Central memory CD8-positive, alpha-beta T cell (primary cell): ENCODE data around the gene CHST12.
"Not testable (repeated sequence)": the region's sequence is repeated elsewhere in the genome, so short reads cannot be mapped to it uniquely, and the experiment has no call there.

Experiments
- ATAC-seq: fragments of 150-1000 bp; cut with Tn5 transposase; replicated peaks from 2 replicates; pipeline ENCODE4 v1.10.0; 2022; ENCODE audit warnings: mild to moderate bottlenecking, moderate FRiP score, moderate number of reproducible peaks; ENCODE audit not compliant: poor library complexity, severe bottlenecking; ENCODE audit errors: extremely low read depth
- DNase-seq, 2 donors: peaks; one replicate each; pipeline ENCODE4 v3.0.0; 2021; ENCODE audit warnings: low spot score in 2 of 2
- H3K27ac Mint-ChIP-seq: one replicate; pipeline ENCODE4 v1.8.0; 2022; ENCODE audit warnings: low read depth, mild to moderate bottlenecking, moderate library complexity, mixed read lengths
- H3K27me3 Mint-ChIP-seq: one replicate; pipeline ENCODE4 v1.8.0; 2022; ENCODE audit warnings: mixed read lengths
- H3K36me3 Mint-ChIP-seq: one replicate; pipeline ENCODE4 v1.8.0; 2022; ENCODE audit warnings: mild to moderate bottlenecking, moderate library complexity, mixed read lengths; ENCODE audit not compliant: insufficient read depth
- H3K4me1 Mint-ChIP-seq: one replicate; pipeline ENCODE4 v1.8.0; 2022; ENCODE audit warnings: mixed read lengths
- H3K4me3 Mint-ChIP-seq: one replicate; pipeline ENCODE4 v1.8.0; 2022; ENCODE audit warnings: mild to moderate bottlenecking, moderate library complexity, mixed read lengths
- H3K9me3 Mint-ChIP-seq: one replicate; pipeline ENCODE4 v1.8.0; 2022; ENCODE audit warnings: mixed read lengths

The CHST12 gene

GRCh38 chr7:2381227-2381626 lies 22.2 kb upstream of the CHST12 start:
- Mint-ChIP-seq H3K27ac (no peak overlapping the region), H3K4me3 (no peak overlapping the region), H3K4me1 (peaks cover 13% of the 10 kb centered on the region), H3K36me3 (peaks cover 44% of the 10 kb centered on the region), H3K27me3 (no peaks in the 10 kb centered on the region), H3K9me3 (no peaks in the 10 kb centered on the region)
- ATAC-seq (no peak), DNase-seq (no peak)

- no peak for DNase-seq
Observed at GRCh38 chr7:2381881-2382509, 21.4 kb upstream of the CHST12 start.

GRCh38 chr7:2383543-2384274 lies 19.7 kb upstream of the CHST12 start:
- no peaks in the 10 kb centered on the region for H3K27me3 Mint-ChIP-seq
- H3K36me3 Mint-ChIP-seq: peaks cover 30% of the 10 kb centered on the region
- ATAC-seq: no peak
- no peaks in the 10 kb centered on the region for H3K9me3 Mint-ChIP-seq
- no peak overlapping the region for H3K4me3 Mint-ChIP-seq
- DNase-seq: no peak
- H3K4me1 Mint-ChIP-seq: peaks cover 4% of the 10 kb centered on the region
- no peak overlapping the region for H3K27ac Mint-ChIP-seq

More at GRCh38 chr7:2381881-2382509, 21.4 kb upstream of the CHST12 start:
- Mint-ChIP-seq H3K4me3 (no peak overlapping the region), H3K4me1 (peaks cover 10% of the 10 kb centered on the region), H3K27ac (no peak overlapping the region), H3K36me3 (peaks cover 42% of the 10 kb centered on the region), H3K27me3 (no peaks in the 10 kb centered on the region), H3K9me3 (no peaks in the 10 kb centered on the region)
- no peak for ATAC-seq

- ATAC-seq: no peak
Observed at GRCh38 chr7:2384354-2385243, 18.8 kb upstream of the CHST12 start.

GRCh38 chr7:2386122-2386521 lies 17.3 kb upstream of the CHST12 start:
- H3K27ac Mint-ChIP-seq: peak overlapping the region; percentile 83

More at GRCh38 chr7:2384354-2385243, 18.8 kb upstream of the CHST12 start:
- Mint-ChIP-seq H3K27ac (no peak overlapping the region), H3K9me3 (no peaks in the 10 kb centered on the region), H3K27me3 (no peaks in the 10 kb centered on the region), H3K4me1 (peaks cover 4% of the 10 kb centered on the region), H3K36me3 (peaks cover 21% of the 10 kb centered on the region), H3K4me3 (no peak overlapping the region)
- no peak for DNase-seq

GRCh38 chr7:2386964-2387669 lies 16.3 kb upstream of the CHST12 start:
- Mint-ChIP-seq H3K9me3 (no peaks in the 10 kb centered on the region), H3K36me3 (peaks cover under 1% of the 10 kb centered on the region), H3K27ac (no peak overlapping the region), H3K4me3 (no peak overlapping the region), H3K27me3 (no peaks in the 10 kb centered on the region), H3K4me1 (no peaks in the 10 kb centered on the region)
- no peak for ATAC-seq
- no peak for DNase-seq

More at GRCh38 chr7:2386122-2386521, 17.3 kb upstream of the CHST12 start:
- not testable (repeated sequence) for H3K4me3 Mint-ChIP-seq, H3K9me3 Mint-ChIP-seq, H3K4me1 Mint-ChIP-seq, ATAC-seq, H3K27me3 Mint-ChIP-seq, DNase-seq, H3K36me3 Mint-ChIP-seq

GRCh38 chr7:2387897-2388636 lies 15.3 kb upstream of the CHST12 start:
- Mint-ChIP-seq H3K9me3 (no peaks in the 10 kb centered on the region), H3K36me3 (no peaks in the 10 kb centered on the region), H3K27me3 (no peaks in the 10 kb centered on the region), H3K4me1 (no peaks in the 10 kb centered on the region), H3K27ac (no peak overlapping the region), H3K4me3 (no peak overlapping the region)
- ATAC-seq (no peak), DNase-seq (no peak)

- H3K4me1 Mint-ChIP-seq: no peaks in the 10 kb centered on the region
- H3K4me3 Mint-ChIP-seq: no peak overlapping the region
- no peak for DNase-seq
- no peaks in the 10 kb centered on the region for H3K36me3 Mint-ChIP-seq
- ATAC-seq: no peak
- H3K27me3 Mint-ChIP-seq: no peaks in the 10 kb centered on the region
- H3K27ac Mint-ChIP-seq: no peak overlapping the region
- no peaks in the 10 kb centered on the region for H3K9me3 Mint-ChIP-seq
Observed at GRCh38 chr7:2388637-2388954, 14.8 kb upstream of the CHST12 start.

GRCh38 chr7:2390020-2390816 lies 13.2 kb upstream of the CHST12 start:
- H3K4me1 Mint-ChIP-seq, ATAC-seq, H3K27me3 Mint-ChIP-seq, H3K4me3 Mint-ChIP-seq, H3K36me3 Mint-ChIP-seq, H3K9me3 Mint-ChIP-seq, H3K27ac Mint-ChIP-seq, DNase-seq: not testable (repeated sequence)

- no peaks in the 10 kb centered on the region for H3K9me3 Mint-ChIP-seq
- peaks cover 6% of the 10 kb centered on the region for H3K4me1 Mint-ChIP-seq
- DNase-seq: no peak
- H3K4me3 Mint-ChIP-seq: no peak overlapping the region
- no peaks in the 10 kb centered on the region for H3K36me3 Mint-ChIP-seq
- H3K27ac Mint-ChIP-seq: peak overlapping the region; percentile 41
- no peak for ATAC-seq
- H3K27me3 Mint-ChIP-seq: no peaks in the 10 kb centered on the region
Observed at GRCh38 chr7:2393706-2394105, 9.7 kb upstream of the CHST12 start.

GRCh38 chr7:2394566-2395082 lies 8.8 kb upstream of the CHST12 start:
- Mint-ChIP-seq H3K27ac (no peak overlapping the region), H3K4me3 (no peak overlapping the region), H3K36me3 (no peaks in the 10 kb centered on the region), H3K4me1 (peaks cover 9% of the 10 kb centered on the region), H3K27me3 (no peaks in the 10 kb centered on the region), H3K9me3 (no peaks in the 10 kb centered on the region)
- DNase-seq (no peak), ATAC-seq (no peak)
